ENCODE measurements around the gene DMRTB1.

The DMRTB1 gene

GRCh38 chr1:53442299-53442698 is 16.9 kb upstream of the DMRTB1 start (continued):
- TF ChIP-seq, protein P1, sequence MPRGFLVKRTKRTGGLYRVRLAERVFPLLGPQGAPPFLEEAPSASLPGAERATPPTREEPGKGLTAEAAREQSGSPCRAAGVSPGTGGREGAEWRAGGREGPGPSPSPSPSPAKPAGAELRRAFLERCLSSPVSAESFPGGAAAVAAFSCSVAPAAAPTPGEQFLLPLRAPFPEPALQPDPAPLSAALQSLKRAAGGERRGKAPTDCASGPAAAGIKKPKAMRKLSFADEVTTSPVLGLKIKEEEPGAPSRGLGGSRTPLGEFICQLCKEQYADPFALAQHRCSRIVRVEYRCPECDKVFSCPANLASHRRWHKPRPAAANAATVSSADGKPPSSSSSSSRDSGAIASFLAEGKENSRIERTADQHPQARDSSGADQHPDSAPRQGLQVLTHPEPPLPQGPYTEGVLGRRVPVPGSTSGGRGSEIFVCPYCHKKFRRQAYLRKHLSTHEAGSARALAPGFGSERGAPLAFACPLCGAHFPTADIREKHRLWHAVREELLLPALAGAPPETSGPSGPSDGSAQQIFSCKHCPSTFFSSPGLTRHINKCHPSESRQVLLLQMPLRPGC (tag by site-specific recombination; IDR thresholded peaks at IDR 0.05), result no peak
- no peak for TF ChIP-seq ZNF660 (tag by site-specific recombination; IDR thresholded peaks at IDR 0.05)
- TF ChIP-seq ZNF837 (tag by site-specific recombination; IDR thresholded peaks at IDR 0.05), result no peak
- TF ChIP-seq GLIS1 (tag by site-specific recombination; IDR thresholded peaks at IDR 0.05), result peak; percentile 76; the same call in 1 of the 2 replicates
- TF ChIP-seq ZFHX2 (tag by site-specific recombination; conservative IDR thresholded peaks at IDR 0.05), result peak; percentile 44
- peak; percentile 75 for TF ChIP-seq ZNF223 (tag by site-specific recombination; IDR thresholded peaks at IDR 0.05)
- TF ChIP-seq ZFP37 (tag by site-specific recombination; IDR thresholded peaks at IDR 0.05), result no peak
- no peak for TF ChIP-seq ZNF138 (tag by site-specific recombination; IDR thresholded peaks at IDR 0.05; ENCODE audit: borderline replicate concordance)

DNA sequence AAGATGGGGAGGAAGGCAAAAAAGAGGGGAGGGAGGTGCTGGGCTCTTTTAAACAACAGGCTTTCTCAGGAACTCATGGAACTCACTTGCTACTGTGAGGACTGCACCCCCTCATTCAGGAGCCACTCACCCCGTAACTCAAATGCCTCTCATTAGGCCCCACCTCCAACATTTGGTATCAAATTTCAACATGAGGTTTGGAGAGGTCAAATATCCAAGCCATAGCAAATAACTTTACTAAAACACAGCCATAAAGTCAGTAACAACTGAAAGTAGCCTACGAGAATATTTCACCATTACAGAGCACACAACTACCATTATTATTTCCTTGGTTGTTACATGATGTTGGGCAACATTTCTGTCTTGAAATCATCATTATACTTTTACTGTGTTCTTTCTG is 13.1 kb upstream of the DMRTB1 start:
- CTCF ChIA-PET, result interaction anchor here (0.7 to 2.2 kb wide), 7 partner anchors 14 to 389 kb away, joined by 3 to 7 read pairs (median 3); no protein-coding TSS in a partner anchor
- Histone ChIP-seq H3K36me3 (ENCODE audit: control insufficient read depth in 2 of 2, insufficient read depth in 1 of 2, low read length in 2 of 2) (no peaks in the 10 kb centered on the region), H3K9me3 (ENCODE audit: control insufficient read depth, insufficient read depth, low read depth, low read length) (no peaks in the 10 kb centered on the region), H3K4me3 (ENCODE audit: low read depth, low read length) (no peak overlapping the region), H3K4me1 (ENCODE audit: control insufficient read depth, insufficient read depth, low read length) (0 out of 2 replicates have a peak, but pooled peaks cover 3% of the 10 kb centered on the region), H3K27ac (ENCODE audit: extremely low read depth, low read depth, low read length) (no peak overlapping the region)
- POLR2A ChIA-PET, result no interaction called here
- no peak for TF ChIP-seq PRDM1 (tag by site-specific recombination; IDR thresholded peaks at IDR 0.05)
- no peak for TF ChIP-seq ZNF449 (tag by site-specific recombination; IDR thresholded peaks at IDR 0.05)
- no peak for TF ChIP-seq REPIN1 (tag by site-specific recombination; IDR thresholded peaks at IDR 0.05; ENCODE audit: low read depth)
- TF ChIP-seq ZNF600 (tag by site-specific recombination; IDR thresholded peaks at IDR 0.05), result no peak
- TF ChIP-seq IKZF3 (tag by site-specific recombination; IDR thresholded peaks at IDR 0.05), result no peak
- no peak for TF ChIP-seq ZNF48 (tag by site-specific recombination; IDR thresholded peaks at IDR 0.05)

DNA sequence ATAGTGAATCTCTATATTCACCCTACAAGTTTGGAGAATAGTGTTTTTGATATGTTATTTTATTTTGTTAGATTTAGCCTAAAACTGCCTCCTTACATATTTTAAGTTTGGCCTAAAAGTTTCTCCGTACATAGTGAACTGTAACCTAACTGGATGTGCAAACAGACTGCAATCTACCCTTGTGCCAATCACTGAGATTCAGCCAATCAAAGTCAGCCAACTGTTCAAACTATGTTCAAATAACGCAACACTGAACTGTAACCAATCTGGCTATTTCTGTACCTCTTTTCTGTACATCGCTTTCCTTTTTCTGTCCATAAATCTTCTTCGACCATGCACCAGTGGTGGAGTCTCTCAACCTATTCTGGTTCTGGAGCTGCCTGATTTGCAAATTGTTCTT is 11.8 kb upstream of the DMRTB1 start:
- POLR2A ChIA-PET, result no interaction called here
- H3K4me1 ChIP-seq (ENCODE audit: control insufficient read depth, insufficient read depth, low read length), result 0 out of 2 replicates have a peak, but pooled peaks cover 3% of the 10 kb centered on the region
- TF ChIP-seq ZNF433 (tag by site-specific recombination; IDR thresholded peaks at IDR 0.05; ENCODE audit: low read depth), result no peak
- no peak for TF ChIP-seq ZNF560 (tag by site-specific recombination; IDR thresholded peaks at IDR 0.05; ENCODE audit: borderline replicate concordance)
- no peak for TF ChIP-seq ZSCAN16 (tag by site-specific recombination; IDR thresholded peaks at IDR 0.05)
- no peaks in the 10 kb centered on the region for H3K36me3 ChIP-seq (ENCODE audit: control insufficient read depth in 2 of 2, insufficient read depth in 1 of 2, low read length in 2 of 2)
- H3K27ac ChIP-seq (ENCODE audit: extremely low read depth, low read depth, low read length), result no peak overlapping the region
- no peaks in the 10 kb centered on the region for H3K9me3 ChIP-seq (ENCODE audit: control insufficient read depth, insufficient read depth, low read depth, low read length)
- H3K4me3 ChIP-seq (ENCODE audit: low read depth, low read length), result no peak overlapping the region
- CTCF ChIA-PET, result interaction anchor here (0.7 to 1.2 kb wide), 2 partner anchors 18 to 41 kb away, joined by 3 to 4 read pairs; no protein-coding TSS in a partner anchor

GRCh38 chr1:53448241-53448841 is 10.9 kb upstream of the DMRTB1 start:
- no peaks in the 10 kb centered on the region for H3K9me3 ChIP-seq (ENCODE audit: control insufficient read depth, insufficient read depth, low read depth, low read length)
- POLR2A ChIA-PET, result no interaction called here
- no peaks in the 10 kb centered on the region for H3K36me3 ChIP-seq (ENCODE audit: control insufficient read depth in 2 of 2, insufficient read depth in 1 of 2, low read length in 2 of 2)
- CTCF ChIA-PET, result interaction anchor here (0.6 to 2.7 kb wide), 9 partner anchors 13 to 745 kb away, joined by 3 to 12 read pairs (median 3); no protein-coding TSS in a partner anchor
- H3K27ac ChIP-seq (ENCODE audit: extremely low read depth, low read depth, low read length), result no peak overlapping the region
- no peak overlapping the region for H3K4me3 ChIP-seq (ENCODE audit: low read depth, low read length)
- 0 out of 2 replicates have a peak, but pooled peaks cover 3% of the 10 kb centered on the region for H3K4me1 ChIP-seq (ENCODE audit: control insufficient read depth, insufficient read depth, low read length)
- TF ChIP-seq ZNF19 (tag by site-specific recombination; IDR thresholded peaks at IDR 0.05; ENCODE audit: low read depth), result no peak
- no peak for TF ChIP-seq PRDM4 (tag by site-specific recombination; IDR thresholded peaks at IDR 0.05)
- TF ChIP-seq ZNF140 (tag by site-specific recombination; IDR thresholded peaks at IDR 0.05), result no peak
- TF ChIP-seq ZNF211 (tag by site-specific recombination; IDR thresholded peaks at IDR 0.05; ENCODE audit: low read depth), result no peak
- no peak for TF ChIP-seq ZNF324 (tag by site-specific recombination; IDR thresholded peaks at IDR 0.05)
- TF ChIP-seq ZNF449 (tag by site-specific recombination; IDR thresholded peaks at IDR 0.05), result no peak
- no peak for TF ChIP-seq ZNF514 (tag by site-specific recombination; IDR thresholded peaks at IDR 0.05)
- no peak for TF ChIP-seq ZFHX2 (tag by site-specific recombination; conservative IDR thresholded peaks at IDR 0.05)
- no peak for TF ChIP-seq RBAK (tag by site-specific recombination; IDR thresholded peaks at IDR 0.05)
